ENCODE data around the gene USB1. TPM values are rescaled to one million over a fixed set of nuclear protein-coding genes. Genes with fewer than 3 reads are reported as not detected.

USB1 gene
- total RNA-seq, 1 donor from 2014 or later, result 43.0 TPM

- H3K27ac Mint-ChIP-seq, result no peak overlapping the region
- DNase-seq (ENCODE audit: low spot score, unreplicated experiment), result no peak
- no peak for TF ChIP-seq CTCF (IDR thresholded peaks at IDR 0.05; ENCODE audit: unreplicated experiment)
- peaks cover 11% of the 10 kb centered on the region for H3K27me3 Mint-ChIP-seq
- H3K9me3 Mint-ChIP-seq (ENCODE audit: low read depth), result no peaks in the 10 kb centered on the region
- no peaks in the 10 kb centered on the region for H3K36me3 Mint-ChIP-seq (ENCODE audit: insufficient read depth)
- H3K4me3 Mint-ChIP-seq (ENCODE audit: low read depth), result no peak overlapping the region
- peaks cover 5% of the 10 kb centered on the region for H3K4me1 Mint-ChIP-seq (ENCODE audit: low read depth)
These were observed 44.1 kb upstream of the USB1 start for GRCh38 chr16:57956924-57957672.

- Mint-ChIP-seq H3K4me3 (ENCODE audit: low read depth) (no peak overlapping the region), H3K4me1 (ENCODE audit: low read depth) (peaks cover 5% of the 10 kb centered on the region), H3K27ac (no peak overlapping the region), H3K27me3 (peaks cover 11% of the 10 kb centered on the region), H3K9me3 (ENCODE audit: low read depth) (no peaks in the 10 kb centered on the region), H3K36me3 (ENCODE audit: insufficient read depth) (no peaks in the 10 kb centered on the region)
- DNase-seq (ENCODE audit: low spot score, unreplicated experiment), result no peak
- TF ChIP-seq CTCF (IDR thresholded peaks at IDR 0.05; ENCODE audit: unreplicated experiment), result no peak
These were observed 43.4 kb upstream of the USB1 start for GRCh38 chr16:57957673-57958392.

- Mint-ChIP-seq H3K9me3 (ENCODE audit: low read depth) (no peaks in the 10 kb centered on the region), H3K4me3 (ENCODE audit: low read depth) (no peak overlapping the region), H3K27ac (no peak overlapping the region), H3K4me1 (ENCODE audit: low read depth) (peaks cover 5% of the 10 kb centered on the region), H3K27me3 (peaks cover 11% of the 10 kb centered on the region), H3K36me3 (ENCODE audit: insufficient read depth) (no peaks in the 10 kb centered on the region)
- no peak for TF ChIP-seq CTCF (IDR thresholded peaks at IDR 0.05; ENCODE audit: unreplicated experiment)
- DNase-seq (ENCODE audit: low spot score, unreplicated experiment), result no peak
These were observed 42.7 kb upstream of the USB1 start for GRCh38 chr16:57958544-57958943.

- DNase-seq (ENCODE audit: low spot score, unreplicated experiment), result no peak
- Mint-ChIP-seq H3K4me3 (ENCODE audit: low read depth) (no peak overlapping the region), H3K27me3 (peaks cover 11% of the 10 kb centered on the region), H3K36me3 (ENCODE audit: insufficient read depth) (no peaks in the 10 kb centered on the region), H3K4me1 (ENCODE audit: low read depth) (peaks cover 5% of the 10 kb centered on the region), H3K27ac (no peak overlapping the region), H3K9me3 (ENCODE audit: low read depth) (no peaks in the 10 kb centered on the region)
- no peak for TF ChIP-seq CTCF (IDR thresholded peaks at IDR 0.05; ENCODE audit: unreplicated experiment)
These were observed 42.1 kb upstream of the USB1 start for GRCh38 chr16:57959121-57959520.

GRCh38 chr16:57959804-57960203 is 41.4 kb upstream of the USB1 start:
- Mint-ChIP-seq H3K9me3 (ENCODE audit: low read depth) (no peaks in the 10 kb centered on the region), H3K36me3 (ENCODE audit: insufficient read depth) (no peaks in the 10 kb centered on the region), H3K27me3 (peaks cover 11% of the 10 kb centered on the region), H3K27ac (no peak overlapping the region), H3K4me1 (ENCODE audit: low read depth) (peaks cover 5% of the 10 kb centered on the region), H3K4me3 (ENCODE audit: low read depth) (no peak overlapping the region)
- TF ChIP-seq CTCF (IDR thresholded peaks at IDR 0.05; ENCODE audit: unreplicated experiment), result no peak
- DNase-seq (ENCODE audit: low spot score, unreplicated experiment), result no peak

All from progenitor cell of endocrine pancreas (in vitro differentiated cells).